Urothelium cell line (cell line): ENCODE measurements around the gene TSPEAR.
"Not testable (repeated sequence)": the region's sequence is repeated elsewhere in the genome, so short reads cannot be mapped to it uniquely, and the experiment has no call there.

Experiments
- DNase-seq: peaks from one replicate; pipeline ENCODE4 v3.0.0; 2011; ENCODE audit warnings: low spot score, mixed read lengths
- FAIRE-seq: peaks from 2 replicates; lab custom pipeline; 2011; peaks lifted over from hg19 to GRCh38; lab: Jason Lieb, UNC

TSPEAR gene

DNA sequence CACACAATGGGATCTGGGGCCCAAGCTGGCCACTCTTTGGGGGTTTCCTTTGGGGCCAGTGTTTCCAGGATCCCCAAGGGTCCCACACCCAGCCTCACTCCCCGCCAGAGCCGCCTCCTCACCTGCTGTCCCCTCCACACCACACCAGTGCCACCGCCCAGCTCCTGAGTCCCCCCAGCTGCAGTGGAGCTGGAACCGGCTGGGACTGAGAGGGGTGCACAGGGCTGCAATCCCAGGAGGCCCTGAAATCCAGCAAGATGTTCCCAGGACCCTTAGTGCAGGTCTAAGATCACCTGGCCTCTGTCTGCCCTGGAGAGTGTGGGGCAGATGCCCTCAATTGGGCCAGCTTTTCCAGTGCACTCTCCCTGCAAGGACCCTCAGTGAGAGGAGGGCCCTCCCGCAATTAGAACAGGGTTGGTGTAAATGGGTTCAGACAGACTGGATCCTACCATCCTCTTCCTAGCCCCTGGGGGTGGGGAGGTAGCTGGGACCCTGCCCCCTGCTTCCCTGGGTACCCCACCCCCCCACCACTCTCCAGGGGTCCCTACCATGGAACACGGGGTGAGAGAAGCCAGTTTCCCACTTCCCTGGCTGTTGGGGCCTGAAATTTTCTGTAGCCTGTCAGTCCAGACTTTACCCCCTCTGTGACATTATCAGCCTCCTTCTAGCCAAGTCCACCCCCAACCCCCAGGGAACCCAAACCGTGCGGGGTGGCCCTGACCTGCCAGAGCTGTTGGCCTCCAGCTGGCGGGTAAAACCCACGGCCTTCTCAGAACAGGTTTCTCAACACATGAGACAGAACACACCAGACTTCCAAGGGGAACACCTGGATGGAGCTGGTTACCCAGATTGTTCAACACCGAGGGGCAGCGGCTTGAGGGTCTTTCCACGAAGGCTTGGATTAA lies 7.4 kb downstream of the TSPEAR start:
- DNase-seq (no peak), FAIRE-seq (no peak)

DNA sequence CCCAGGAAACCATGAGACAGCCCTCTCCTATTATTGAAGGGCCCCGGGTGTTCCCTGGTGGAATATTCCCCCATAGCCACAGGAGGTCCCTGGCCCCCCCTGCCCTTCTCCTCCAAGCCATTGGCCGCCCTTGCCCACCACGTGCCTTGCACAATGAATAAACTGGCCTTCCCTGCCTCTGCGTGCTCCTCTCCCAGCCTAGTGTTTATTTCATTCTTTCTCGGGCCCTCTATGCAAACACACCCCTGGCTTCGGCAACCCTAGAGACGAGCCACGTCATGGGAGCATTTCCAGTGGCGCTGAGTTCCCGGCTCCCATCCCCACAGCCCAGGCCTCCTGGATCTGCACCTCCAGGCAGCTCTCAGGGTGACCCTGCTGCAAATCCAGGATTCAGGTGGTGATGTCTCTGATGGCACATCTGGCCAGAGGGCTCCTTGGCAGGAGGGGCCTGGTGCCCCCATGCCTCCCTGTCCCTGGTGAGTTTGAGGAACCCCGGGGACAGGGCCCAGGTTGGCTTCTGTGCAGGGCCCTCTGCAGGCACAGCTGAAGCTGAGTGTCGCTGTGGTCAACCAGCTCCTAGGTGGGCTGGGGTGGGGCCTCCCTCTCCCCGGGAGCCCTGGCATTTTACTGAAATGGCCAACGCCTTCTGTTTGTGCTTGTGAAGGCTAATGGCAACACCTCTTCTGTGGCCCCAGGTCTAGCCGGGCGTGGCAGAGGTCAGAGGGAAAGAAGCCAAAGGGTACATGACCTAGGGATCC lies 8.2 kb downstream of the TSPEAR start:
- no peak for FAIRE-seq
- DNase-seq = no peak

GRCh38 chr21:44702111-44702972 lies 9.0 kb downstream of the TSPEAR start:
- DNase-seq (no peak), FAIRE-seq (peak; percentile 44)

- DNase-seq (no peak), FAIRE-seq (no peak)
Observed at GRCh38 chr21:44701541-44701940, 9.8 kb downstream of the TSPEAR start.

- DNase-seq (no peak), FAIRE-seq (no peak)
Observed at GRCh38 chr21:44701023-44701400, 10.4 kb downstream of the TSPEAR start.

- DNase-seq (no peak), FAIRE-seq (no peak)
Observed at GRCh38 chr21:44700101-44701022, 11.0 kb downstream of the TSPEAR start.

DNA sequence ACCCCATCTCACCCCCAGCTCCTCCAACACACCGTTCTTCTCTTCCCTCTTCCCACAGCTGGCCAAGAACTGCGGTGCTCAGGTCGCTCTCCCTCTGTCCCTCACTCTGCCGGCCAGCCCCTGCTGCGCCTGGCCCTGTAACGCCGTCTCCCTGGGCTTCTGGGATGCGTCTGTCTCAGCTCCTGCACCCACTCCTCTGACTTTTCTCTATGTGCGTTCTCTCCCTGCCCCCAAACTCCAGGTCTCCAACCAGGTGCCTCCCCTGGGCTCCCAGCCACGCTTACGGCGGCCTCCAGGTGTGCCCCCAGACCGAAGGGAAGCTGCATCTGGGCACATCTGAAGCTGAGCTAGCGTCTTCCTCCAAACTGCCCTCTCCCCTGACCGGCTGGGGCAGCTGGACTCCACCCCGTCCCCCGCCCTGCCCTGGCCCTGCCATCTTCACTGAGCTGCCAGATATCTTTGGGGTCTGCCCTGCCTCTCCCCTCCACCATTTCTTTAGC lies 11.8 kb downstream of the TSPEAR start:
- no peak for DNase-seq
- no peak for FAIRE-seq

DNA sequence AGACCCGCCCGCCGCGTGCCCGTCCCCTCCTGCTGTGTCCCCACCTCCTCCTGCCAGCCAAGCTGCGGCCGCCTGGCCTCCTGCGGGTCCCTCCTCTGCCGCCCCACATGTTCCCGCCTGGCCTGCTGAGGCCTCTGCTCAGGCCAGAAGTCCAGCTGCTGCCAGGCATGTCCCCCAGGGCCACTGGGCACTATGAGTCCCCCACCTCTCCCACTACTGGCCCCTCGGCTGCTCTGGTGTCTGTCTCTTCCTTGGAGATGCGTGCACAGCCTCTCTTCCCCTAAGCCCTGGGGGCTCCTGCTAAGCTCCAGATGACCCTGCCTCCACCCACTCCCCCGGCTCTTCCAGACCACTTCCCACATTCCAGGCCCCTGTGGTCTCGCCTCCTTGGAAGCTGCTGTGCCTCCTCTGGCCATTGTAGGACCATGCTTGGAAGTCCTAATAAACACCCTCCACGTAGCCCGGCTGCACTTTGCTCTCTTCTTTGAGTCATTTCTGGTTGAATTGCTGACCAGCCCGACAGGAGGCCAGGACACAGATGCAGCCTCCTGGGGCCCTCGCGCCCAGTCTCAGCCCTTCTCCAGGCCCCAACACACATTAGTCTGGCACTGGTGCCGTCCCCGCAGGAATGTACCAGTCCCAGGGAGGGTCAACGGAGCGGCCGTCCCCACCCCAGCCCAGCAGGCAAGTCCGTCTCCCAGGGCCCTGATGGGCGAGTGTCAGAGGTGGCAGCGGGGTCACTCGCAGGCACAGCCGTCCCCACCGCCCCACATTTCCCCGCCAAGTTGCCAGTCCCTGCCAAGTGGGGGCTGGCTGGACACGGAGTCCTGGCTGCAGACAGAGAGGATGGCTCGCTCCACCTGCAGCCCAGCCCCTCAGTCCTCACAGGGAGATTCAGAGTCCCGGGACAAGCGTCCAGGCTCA lies 13.3 kb downstream of the TSPEAR start:
- FAIRE-seq (no peak), DNase-seq (no peak)

GRCh38 chr21:44697172-44697810 lies 14.1 kb downstream of the TSPEAR start, which contains the start of gene KRTAP10-12:
Gene KRTAP10-12 (plus strand): TSS chr21:44697172. CDS start chr21:44697202, 30 bp downstream.
- FAIRE-seq, DNase-seq: not testable (repeated sequence)

DNA sequence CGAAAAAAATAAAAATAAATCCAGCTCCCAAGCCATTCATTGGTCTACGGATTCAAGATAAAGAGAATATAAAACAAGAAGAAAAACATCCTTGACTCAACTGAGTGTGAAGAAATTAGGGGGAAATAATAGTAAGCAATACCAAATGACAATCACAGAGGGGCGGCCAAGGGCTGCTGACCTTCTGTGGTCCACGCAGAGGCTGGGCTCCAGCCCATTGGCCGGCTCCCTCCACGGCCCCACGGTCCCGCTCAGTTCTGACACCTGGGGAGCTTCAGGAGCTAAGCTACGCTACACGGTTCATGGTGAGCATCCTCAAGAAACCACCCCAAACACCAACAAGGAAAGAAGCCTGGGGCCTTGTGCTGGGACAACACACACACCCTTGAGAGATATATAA lies 14.8 kb downstream of the TSPEAR start:
- FAIRE-seq (no peak), DNase-seq (no peak)

- no peak for FAIRE-seq
- DNase-seq = no peak
Observed at GRCh38 chr21:44695641-44696040, 15.7 kb downstream of the TSPEAR start.

DNA sequence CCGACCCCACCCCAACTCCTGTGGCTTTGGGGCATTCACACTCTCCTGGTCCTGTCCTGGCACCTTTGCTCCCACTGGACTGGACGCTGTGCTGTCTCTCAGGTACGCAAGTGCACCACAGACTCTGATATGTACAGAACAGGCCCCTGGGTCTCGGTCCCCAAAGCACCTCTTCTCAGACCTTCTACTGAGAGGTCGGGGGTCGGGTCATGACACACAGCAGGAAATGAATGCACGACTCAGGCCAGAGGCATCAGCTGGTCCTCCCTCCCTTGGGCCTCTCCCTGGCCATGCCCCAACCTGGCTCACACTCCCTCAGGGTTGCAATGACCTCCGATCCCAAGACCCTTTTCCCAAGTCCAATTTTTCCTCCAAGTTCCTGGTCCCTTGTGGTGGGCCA lies 16.2 kb downstream of the TSPEAR start:
- no peak for FAIRE-seq
- no peak for DNase-seq

DNA sequence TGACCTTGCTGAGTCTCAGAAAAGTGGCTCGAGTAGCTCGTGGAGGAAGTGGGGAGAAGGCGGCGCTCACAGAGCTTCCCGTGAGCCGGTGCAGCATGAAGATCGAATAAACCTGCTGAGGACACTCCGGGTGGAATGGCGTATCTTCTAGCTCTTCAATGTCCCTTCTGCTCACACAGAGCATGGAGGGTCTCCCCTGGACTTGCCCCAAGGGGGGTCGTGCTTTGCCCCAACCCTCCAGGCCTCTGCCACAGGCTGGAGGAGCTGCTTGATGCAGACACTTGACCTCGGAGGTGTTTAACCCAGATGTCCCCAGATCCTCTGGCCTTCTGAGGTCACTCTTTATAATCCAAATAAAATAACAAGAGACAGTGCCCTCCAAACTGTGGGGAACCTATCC lies 16.6 kb downstream of the TSPEAR start:
- FAIRE-seq (no peak), DNase-seq (no peak)

DNA sequence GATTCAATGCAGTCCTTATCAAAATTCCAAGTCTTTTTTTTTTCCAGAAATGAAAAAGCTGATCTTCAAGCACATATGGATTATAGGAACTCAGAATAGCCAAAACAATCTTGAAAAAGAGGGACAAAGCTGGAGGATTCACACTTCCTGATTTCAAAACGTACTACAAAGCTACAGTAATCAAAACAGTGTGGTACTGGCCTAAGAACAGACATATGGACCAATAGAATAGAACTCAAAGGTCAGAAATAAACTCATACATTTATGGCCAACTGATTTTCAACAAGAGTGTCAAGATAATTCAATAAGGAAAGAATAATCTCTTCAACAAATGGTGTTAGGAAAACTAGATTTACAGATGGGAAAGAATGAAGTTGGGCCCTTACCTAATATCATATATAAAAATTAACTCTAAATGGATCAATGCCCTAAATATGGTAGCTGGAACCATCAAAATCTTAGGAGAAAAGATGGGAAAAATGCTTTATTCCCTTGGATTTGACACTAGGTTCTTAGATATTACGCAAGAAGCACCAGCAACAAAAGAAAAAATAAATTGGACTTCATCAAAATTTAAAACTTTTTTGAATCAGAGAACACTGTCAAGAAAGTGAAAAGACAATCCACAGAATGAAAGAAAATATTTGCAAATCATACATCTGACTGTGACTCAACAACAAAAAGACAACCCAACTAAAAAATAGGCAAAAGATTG lies 18.4 kb downstream of the TSPEAR start:
- no peak for FAIRE-seq

GRCh38 chr21:44691686-44692085 lies 19.7 kb downstream of the TSPEAR start:
- FAIRE-seq = no peak

More for the DNA sequence above, 18.4 kb downstream of the TSPEAR start:
- DNase-seq = no peak

GRCh38 chr21:44689740-44690139 lies 21.6 kb downstream of the TSPEAR start:
- not testable (repeated sequence) for FAIRE-seq

More at GRCh38 chr21:44691686-44692085, 19.7 kb downstream of the TSPEAR start:
- DNase-seq = no peak

DNA sequence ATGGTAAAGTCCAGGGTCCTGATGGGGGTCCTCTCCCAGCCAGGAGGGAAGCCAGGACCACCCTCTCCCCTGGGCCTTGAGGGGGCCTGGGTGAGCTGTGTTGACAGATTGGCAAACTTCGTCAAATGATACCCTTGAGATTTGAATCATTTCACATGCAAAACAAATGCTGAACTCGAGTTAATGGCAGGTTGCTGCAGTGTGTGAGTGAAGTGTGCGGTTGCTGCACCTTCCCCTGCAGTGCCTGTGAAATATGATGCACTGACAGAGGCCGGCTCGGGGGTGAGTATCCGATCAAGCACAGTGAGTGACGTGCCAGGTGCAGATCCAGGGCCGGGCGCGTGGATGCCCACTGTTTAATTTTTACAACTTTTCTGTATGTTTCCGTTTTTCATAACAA lies 23.7 kb downstream of the TSPEAR start:
- no peak for FAIRE-seq
- DNase-seq = no peak

More at GRCh38 chr21:44689740-44690139, 21.6 kb downstream of the TSPEAR start:
- not testable (repeated sequence) for DNase-seq
